HG02840 (cell line): Measurements from ENCODE around the gene KLHL11.
A peak's percentile ranks its signal among the peaks of the same experiment; 100 is the strongest.
"Not testable (repeated sequence)": the region's sequence is repeated elsewhere in the genome, so short reads cannot be mapped to it uniquely, and the experiment has no call there.

ENCODE experiments used
- ATAC-seq: cut with Tn5 transposase; IDR thresholded peaks from one replicate; pipeline ENCODE4 v1.9.1; 2021; ENCODE audit warnings: mild to moderate bottlenecking, moderate library complexity, moderate number of reproducible peaks; ENCODE audit not compliant: unreplicated experiment, low FRiP score

KLHL11 gene

GRCh38 chr17:41840781-41841180, 24.4 kb downstream of the KLHL11 start:
- not testable (repeated sequence) for ATAC-seq

GRCh38 chr17:41839448-41839847, 25.8 kb downstream of the KLHL11 start:
- ATAC-seq = not testable (repeated sequence)

- no peak for ATAC-seq
These were observed 27.3 kb downstream of the KLHL11 start, which contains the start of gene KLHL10 for GRCh38 chr17:41837761-41838538. TSS of gene KLHL10 (plus strand) at chr17:41837825. CDS start at chr17:41837933, 108 bp downstream.

- no peak for ATAC-seq
These were observed 28.6 kb downstream of the KLHL11 start for GRCh38 chr17:41836550-41837196.

GRCh38 chr17:41835800-41836549, 29.2 kb downstream of the KLHL11 start, which contains the start of gene NT5C3B:
TSS of gene NT5C3B (minus strand) at chr17:41836232. CDS start at chr17:41836193, 39 bp downstream.
- peak; percentile 58 for ATAC-seq

GRCh38 chr17:41835214-41835799, 29.9 kb downstream of the KLHL11 start:
- peak; percentile 24 for ATAC-seq

GRCh38 chr17:41829961-41830360, 35.3 kb downstream of the KLHL11 start:
- ATAC-seq = not testable (repeated sequence)

- no peak for ATAC-seq
These were observed 39.9 kb downstream of the KLHL11 start for GRCh38 chr17:41825175-41825845.

GRCh38 chr17:41824086-41824485, 41.1 kb downstream of the KLHL11 start:
- ATAC-seq = no peak

GRCh38 chr17:41823580-41823979, 41.6 kb downstream of the KLHL11 start:
- ATAC-seq = no peak

- no peak for ATAC-seq
These were observed 42.1 kb downstream of the KLHL11 start for GRCh38 chr17:41823141-41823524.

GRCh38 chr17:41822216-41823140, 42.7 kb downstream of the KLHL11 start:
- ATAC-seq = no peak

GRCh38 chr17:41821776-41822175, 43.4 kb downstream of the KLHL11 start:
- no peak for ATAC-seq

GRCh38 chr17:41818024-41818423, 47.2 kb downstream of the KLHL11 start:
- no peak for ATAC-seq

- no peak for ATAC-seq
These were observed 48.4 kb downstream of the KLHL11 start for GRCh38 chr17:41816637-41817320.

GRCh38 chr17:41814195-41814594, 51.0 kb downstream of the KLHL11 start:
- no peak for ATAC-seq

- no peak for ATAC-seq
These were observed 51.5 kb downstream of the KLHL11 start for GRCh38 chr17:41813699-41814124.

GRCh38 chr17:41813152-41813680, 52.0 kb downstream of the KLHL11 start:
- ATAC-seq = no peak
